ENCODE results near the gene THAP6.
"Not testable (repeated sequence)": the region's sequence is repeated elsewhere in the genome, so short reads cannot be mapped to it uniquely, and the experiment has no call there.

DNA sequence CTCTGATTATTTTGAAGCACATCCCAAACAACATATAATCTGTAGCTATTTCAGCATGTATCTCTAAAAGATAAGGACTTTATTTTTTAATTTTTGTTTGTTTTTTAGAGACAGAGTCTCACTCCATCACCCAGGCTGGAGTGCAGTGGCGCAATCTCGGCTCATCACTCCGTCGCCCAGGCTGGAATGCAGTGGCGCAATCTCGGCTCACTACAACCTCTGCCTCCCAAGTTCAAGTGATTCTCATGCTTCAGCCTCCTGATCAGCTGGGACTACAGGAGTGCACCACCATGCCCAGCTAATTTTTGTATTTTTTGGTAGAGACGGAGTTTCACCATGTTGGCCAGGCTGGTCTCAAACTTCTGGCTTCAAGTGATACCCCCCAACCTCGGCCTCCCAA is 29.9 kb downstream of the THAP6 start:
- TF ChIP-seq, protein P1, sequence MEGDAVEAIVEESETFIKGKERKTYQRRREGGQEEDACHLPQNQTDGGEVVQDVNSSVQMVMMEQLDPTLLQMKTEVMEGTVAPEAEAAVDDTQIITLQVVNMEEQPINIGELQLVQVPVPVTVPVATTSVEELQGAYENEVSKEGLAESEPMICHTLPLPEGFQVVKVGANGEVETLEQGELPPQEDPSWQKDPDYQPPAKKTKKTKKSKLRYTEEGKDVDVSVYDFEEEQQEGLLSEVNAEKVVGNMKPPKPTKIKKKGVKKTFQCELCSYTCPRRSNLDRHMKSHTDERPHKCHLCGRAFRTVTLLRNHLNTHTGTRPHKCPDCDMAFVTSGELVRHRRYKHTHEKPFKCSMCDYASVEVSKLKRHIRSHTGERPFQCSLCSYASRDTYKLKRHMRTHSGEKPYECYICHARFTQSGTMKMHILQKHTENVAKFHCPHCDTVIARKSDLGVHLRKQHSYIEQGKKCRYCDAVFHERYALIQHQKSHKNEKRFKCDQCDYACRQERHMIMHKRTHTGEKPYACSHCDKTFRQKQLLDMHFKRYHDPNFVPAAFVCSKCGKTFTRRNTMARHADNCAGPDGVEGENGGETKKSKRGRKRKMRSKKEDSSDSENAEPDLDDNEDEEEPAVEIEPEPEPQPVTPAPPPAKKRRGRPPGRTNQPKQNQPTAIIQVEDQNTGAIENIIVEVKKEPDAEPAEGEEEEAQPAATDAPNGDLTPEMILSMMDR (IDR thresholded peaks at IDR 0.05): not testable (repeated sequence)
- TF ChIP-seq POLR2A (IDR thresholded peaks at IDR 0.05): not testable (repeated sequence)
